Left lung (tissue), 14 donors: ENCODE measurements around the gene KCNJ4. TPM values are rescaled to one million over a fixed set of nuclear protein-coding genes. Genes with fewer than 3 reads are reported as not detected.

Experiments
- ATAC-seq: fragments of 200-7000 bp; cut with Tn5 transposase; one replicate; pipeline ENCODE4 v1.9.1; 2020; ENCODE audit warnings: moderate library complexity
- DNase-seq, 4 donors: peaks; one replicate each; pipeline ENCODE4 v3.0.0-alpha.2; 2013 to 2020
- H3K27ac ChIP-seq, 2 donors: fragments of 200-600 bp; sonication (generic) in 1 of 2; one replicate each; pipeline versions ENCODE4 v1.5.0 to v1.8.0; 2020 to 2021
- H3K27me3 ChIP-seq, 2 donors: fragments of 200-600 bp; sonication (generic) in 1 of 2; one replicate each; pipeline versions ENCODE4 v1.5.0 to v1.8.0; 2020 to 2021
- H3K36me3 ChIP-seq, 2 donors: fragments of 200-600 bp; sonication (generic) in 1 of 2; one replicate each; pipeline versions ENCODE4 v1.5.0 to v1.8.0; 2020 to 2021
- H3K4me1 ChIP-seq, 2 donors: fragments of 200-600 bp; one replicate each; pipeline ENCODE4 v1.8.0; 2021
- H3K4me3 ChIP-seq, 2 donors: fragments of 200-600 bp; sonication (generic) in 1 of 2; one replicate each; pipeline versions ENCODE4 v1.5.0 to v1.8.0; 2020 to 2021; ENCODE audit warnings: mild to moderate bottlenecking in 1 of 2
- H3K9me3 ChIP-seq, 2 donors: fragments of 200-600 bp; sonication (generic) in 1 of 2; one replicate each; pipeline versions ENCODE4 v1.5.0 to v1.8.0; 2020 to 2021
- intact Hi-C, 2 donors: fragments of 100-400 bp; cut with DNase I; formaldehyde crosslinking; loops; one replicate each; pipeline versions ENCODE4 v1.11.2 to v1.14.2; 2022
- long read RNA-seq, 12 donors: library from polyadenylated mRNA in 2 of 12; unstranded in 2 of 12; transcript quantifications; one replicate each; pipeline ENCODE4 v2.0.0 and lab custom pipeline, GENCODE V29; 2019 to 2026
- polyA plus RNA-seq, 6 donors: library from polyadenylated mRNA; unstranded; fragments of 120-200 nt; gene quantifications; one replicate each; pipeline ENCODE4 v1.2.1, GENCODE V29; 2013; ENCODE audit not compliant: insufficient read length in 6 of 6
- total RNA-seq, 2 donors: library from RNA; stranded (reverse); fragmentation: NEBNext Ultra II Directional; extraction: Animal tissue kit (Norgen Biotek cat#: 25700); gene quantifications; one replicate each; pipeline ENCODE4 v1.2.1, GENCODE V29; 2021
- TF ChIP-seq, protein P1 (sequence below), 2 donors: fragments of 200-600 bp; sonication (generic) in 1 of 2; IDR thresholded peaks; one replicate each; pipeline versions ENCODE4 v1.5.0 to v1.8.0; 2021; ENCODE audit warnings: antibody characterized with exemption in 2 of 2
- donor health status: DM: no; HTN: yes; CAD: no.
- donor health status: DM: no; HTN: no; CAD: no.

The KCNJ4 gene
- total RNA-seq = not detected
- polyA plus RNA-seq = under 1 TPM in 2 of 6 donors, not detected in 4; 0.07 TPM
- long read RNA-seq, donor 1 = 0 reads
- long read RNA-seq, donor 2 = 0 reads
- long read RNA-seq, donor 3 = 0 reads
- long read RNA-seq, donor 4 = 0 reads
- long read RNA-seq, donor 5 = 0 reads
- long read RNA-seq, donor 6 = 0 reads
- long read RNA-seq, donor 7 = 0 reads
- long read RNA-seq, donor 8 = 0 reads
- long read RNA-seq, donor 9 = 0 reads
- long read RNA-seq, donor 10 = 0 reads
- long read RNA-seq, donor 11, partial matches to known transcripts = 304 of 309 reads
- long read RNA-seq, donor 11, other reads (novel, unspliced or antisense) = 5 of 309 reads
- long read RNA-seq, donor 12 = 0 reads

DNA sequence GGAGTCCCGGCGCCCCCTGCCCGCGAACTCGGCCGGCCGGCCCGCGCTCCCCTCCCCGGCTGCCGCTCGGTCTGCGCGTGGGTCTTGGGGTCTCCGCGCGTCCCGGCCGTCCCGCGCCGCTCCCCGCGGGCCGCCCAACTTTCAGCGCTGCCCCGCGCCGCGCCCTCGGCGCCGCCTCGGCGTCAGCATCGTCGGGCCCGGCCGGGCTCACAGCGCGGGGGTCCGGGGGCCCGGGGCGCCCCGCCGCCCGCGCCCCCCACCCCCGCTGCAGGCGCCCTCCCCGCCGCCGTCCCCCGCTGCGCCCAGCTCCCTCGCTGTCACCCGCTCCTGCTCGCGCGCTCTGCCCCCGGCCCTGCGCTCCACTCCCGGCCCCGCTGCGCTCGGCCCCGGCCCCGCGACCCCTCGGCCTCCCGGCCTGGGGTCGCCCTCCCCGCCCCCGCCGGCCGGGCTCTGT lies at the start of gene KCNJ4:
Gene KCNJ4 (minus strand): TSS at position 124 of the 454 bp plus-strand sequence. CDS start 27,067 bp downstream, outside the sequence.
- TF ChIP-seq, protein P1, sequence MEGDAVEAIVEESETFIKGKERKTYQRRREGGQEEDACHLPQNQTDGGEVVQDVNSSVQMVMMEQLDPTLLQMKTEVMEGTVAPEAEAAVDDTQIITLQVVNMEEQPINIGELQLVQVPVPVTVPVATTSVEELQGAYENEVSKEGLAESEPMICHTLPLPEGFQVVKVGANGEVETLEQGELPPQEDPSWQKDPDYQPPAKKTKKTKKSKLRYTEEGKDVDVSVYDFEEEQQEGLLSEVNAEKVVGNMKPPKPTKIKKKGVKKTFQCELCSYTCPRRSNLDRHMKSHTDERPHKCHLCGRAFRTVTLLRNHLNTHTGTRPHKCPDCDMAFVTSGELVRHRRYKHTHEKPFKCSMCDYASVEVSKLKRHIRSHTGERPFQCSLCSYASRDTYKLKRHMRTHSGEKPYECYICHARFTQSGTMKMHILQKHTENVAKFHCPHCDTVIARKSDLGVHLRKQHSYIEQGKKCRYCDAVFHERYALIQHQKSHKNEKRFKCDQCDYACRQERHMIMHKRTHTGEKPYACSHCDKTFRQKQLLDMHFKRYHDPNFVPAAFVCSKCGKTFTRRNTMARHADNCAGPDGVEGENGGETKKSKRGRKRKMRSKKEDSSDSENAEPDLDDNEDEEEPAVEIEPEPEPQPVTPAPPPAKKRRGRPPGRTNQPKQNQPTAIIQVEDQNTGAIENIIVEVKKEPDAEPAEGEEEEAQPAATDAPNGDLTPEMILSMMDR (IDR thresholded peaks at IDR 0.05) = no peak
- no peak within 1 kb of the TSS for H3K27ac ChIP-seq

DNA sequence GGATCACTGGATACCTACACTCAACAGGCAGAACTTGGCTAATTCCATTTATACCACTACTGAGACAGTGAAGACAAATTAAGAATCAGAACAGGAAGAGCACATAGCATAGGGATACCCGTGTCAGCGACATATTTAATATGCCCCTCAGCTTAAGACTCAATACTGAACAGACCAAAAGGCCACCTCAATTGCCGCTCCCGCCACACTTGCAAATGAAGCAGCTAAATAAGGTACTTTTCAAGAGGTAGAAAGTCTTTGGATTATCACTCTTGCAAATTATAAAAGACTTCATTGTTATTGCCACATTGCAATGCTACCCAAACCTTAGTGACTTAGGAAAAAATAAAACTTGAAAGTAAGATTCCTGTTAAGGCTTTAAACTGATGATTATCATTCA lies 48.0 kb upstream of the KCNJ4 start:
- intact Hi-C loops = no loop called here
- peak overlapping the region; percentile 73 to 78 for H3K4me3 ChIP-seq
- H3K4me1 ChIP-seq = peaks cover 17 to 62% of the 10 kb centered on the region in 2 donors
- H3K27ac ChIP-seq = no peak overlapping the region
- no peaks in the 10 kb centered on the region for H3K27me3 ChIP-seq
- no peak for DNase-seq
- H3K9me3 ChIP-seq = no peaks in the 10 kb centered on the region
- peaks cover 0 to 59% of the 10 kb centered on the region in 2 donors for H3K36me3 ChIP-seq
- TF ChIP-seq, protein P1 (IDR thresholded peaks at IDR 0.05) = no peak
- ATAC-seq = no peak

More for the DNA sequence above, at the start of gene KCNJ4:
- Histone ChIP-seq H3K9me3 (no peaks in the 10 kb centered on the region), H3K27me3 (peaks cover 41 to 97% of the 10 kb centered on the region in 2 donors), H3K36me3 (no peaks in the 10 kb centered on the region), H3K4me1 (peaks cover 0 to 16% of the 10 kb centered on the region in 2 donors), H3K4me3 (peak within 1 kb of the TSS in 1 of 2 donors; percentile 28)
- DNase-seq (no peak), ATAC-seq (no peak)
- intact Hi-C loops = no loop called here

DNA sequence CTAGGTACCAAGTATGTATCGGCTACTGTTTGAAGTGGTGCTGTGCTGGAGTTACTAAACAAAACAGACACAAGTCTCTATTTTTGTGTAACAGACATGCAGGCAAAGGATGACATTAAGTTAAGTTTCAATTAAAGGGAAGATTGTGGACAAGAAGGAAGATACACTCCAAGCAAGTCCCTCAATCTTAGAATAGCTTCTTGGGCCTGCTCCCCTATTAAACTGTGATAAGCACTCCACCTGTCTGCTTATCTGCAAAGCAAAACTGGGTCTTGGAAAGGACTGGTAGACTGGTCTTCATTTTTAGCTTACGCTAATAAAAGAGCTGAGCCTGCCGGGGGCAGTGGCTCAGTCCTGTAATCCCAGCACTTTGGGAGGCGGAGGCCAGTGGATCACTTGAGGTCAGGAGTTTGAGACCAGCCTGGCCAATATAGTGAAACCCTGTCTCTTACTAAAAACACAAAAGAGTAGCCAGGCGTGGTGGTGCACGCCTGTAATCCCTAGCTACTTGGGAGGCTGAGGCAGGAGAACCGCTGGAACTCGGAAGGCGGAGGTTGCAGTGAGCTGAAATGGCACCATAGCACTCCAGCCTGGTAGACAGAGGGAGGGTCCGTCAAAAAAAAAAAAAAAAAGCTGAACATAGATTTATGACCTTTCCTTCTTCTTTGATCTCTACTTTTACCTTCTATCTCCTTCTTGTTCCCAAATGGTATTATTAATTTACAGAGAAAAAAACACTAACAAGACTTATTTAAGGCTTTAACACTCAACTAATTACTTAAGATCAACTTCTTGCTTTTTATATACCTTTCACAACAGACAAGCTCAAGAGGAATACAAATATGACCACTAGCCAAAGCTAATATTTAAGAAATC lies 47.0 kb upstream of the KCNJ4 start:
- H3K36me3 ChIP-seq = peaks cover 0 to 69% of the 10 kb centered on the region in 2 donors
- H3K9me3 ChIP-seq = no peaks in the 10 kb centered on the region
- no peak overlapping the region for H3K27ac ChIP-seq
- TF ChIP-seq, protein P1 (IDR thresholded peaks at IDR 0.05) = no peak
- H3K4me1 ChIP-seq = peaks cover 17 to 60% of the 10 kb centered on the region in 2 donors
- no peak for DNase-seq
- intact Hi-C loops = no loop called here
- H3K27me3 ChIP-seq = no peaks in the 10 kb centered on the region
- H3K4me3 ChIP-seq = peak overlapping the region in 1 of 2 donors; percentile 78
- no peak for ATAC-seq

DNA sequence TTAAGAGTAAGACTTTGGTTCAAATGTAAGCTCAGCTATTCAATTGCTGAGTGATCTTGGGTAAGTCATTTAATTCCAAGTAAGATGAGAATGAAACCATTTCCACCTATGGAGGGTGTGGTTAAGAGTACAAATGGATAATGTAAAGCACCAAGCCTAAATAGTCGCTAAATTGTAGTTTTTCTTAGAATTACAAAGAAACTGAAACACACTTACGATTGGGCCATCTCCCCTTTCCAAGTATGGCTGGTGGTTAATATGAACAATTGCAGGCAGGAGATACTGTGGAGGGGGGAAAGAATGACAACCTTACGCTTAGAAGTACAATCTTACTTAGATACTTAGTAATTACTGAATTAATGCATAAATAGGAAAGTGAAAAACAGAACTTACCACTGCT lies 42.9 kb upstream of the KCNJ4 start:
- no peak for DNase-seq
- H3K36me3 ChIP-seq = peaks cover 5 to 98% of the 10 kb centered on the region in 2 donors

More for the DNA sequence above, 42.9 kb upstream of the KCNJ4 start:
- intact Hi-C loops = no loop called here
- no peak overlapping the region for H3K27ac ChIP-seq
- H3K4me1 ChIP-seq = peaks cover 8 to 47% of the 10 kb centered on the region in 2 donors
- no peak for ATAC-seq
- no peaks in the 10 kb centered on the region for H3K27me3 ChIP-seq
- TF ChIP-seq, protein P1 (IDR thresholded peaks at IDR 0.05) = no peak
- no peaks in the 10 kb centered on the region for H3K9me3 ChIP-seq
- no peak overlapping the region for H3K4me3 ChIP-seq
